ENCODE results near the gene MC3R.

MC3R gene

GRCh38 chr20:56259948-56260347 lies 11.4 kb downstream of the MC3R start:
- CTCF ChIA-PET: no interaction called here

DNA sequence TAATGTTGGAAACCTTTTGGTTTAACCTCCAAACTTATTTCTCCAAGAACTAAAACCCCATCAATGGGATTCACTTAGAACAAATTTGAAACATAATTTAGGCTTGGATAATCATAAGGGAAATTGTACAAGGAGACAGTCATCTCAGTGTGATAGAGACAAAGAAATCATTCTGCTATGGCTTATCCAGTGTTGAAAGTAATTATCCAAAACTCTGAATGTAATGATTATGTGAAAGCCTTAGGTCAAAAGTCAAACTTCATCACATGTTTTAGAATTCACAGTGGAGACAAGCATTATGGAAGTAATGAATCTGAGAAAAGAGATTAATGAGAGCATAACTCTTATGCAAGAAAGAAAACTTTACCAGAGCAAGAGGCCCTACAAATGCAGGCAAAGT lies 20.0 kb downstream of the MC3R start:
- no peak for TF ChIP-seq CTCF (conservative IDR thresholded peaks at IDR 0.05; ENCODE audit: low read depth)
- ChIA-PET POLR2A (ENCODE audit: low non-redundant PET) (no interaction called here), CTCF (no interaction called here)
- no peak for DNase-seq (ENCODE audit: low spot score)
- no peak overlapping the region for H3K27ac ChIP-seq

More at GRCh38 chr20:56259948-56260347, 11.4 kb downstream of the MC3R start:
- peak; percentile 51 for DNase-seq (ENCODE audit: low spot score)
- TF ChIP-seq CTCF (conservative IDR thresholded peaks at IDR 0.05; ENCODE audit: low read depth): no peak
- POLR2A ChIA-PET (ENCODE audit: low non-redundant PET): no interaction called here
- peak overlapping the region; percentile 61 for H3K27ac ChIP-seq

GRCh38 chr20:56271974-56272373 lies 23.4 kb downstream of the MC3R start:
- no peak for DNase-seq (ENCODE audit: low spot score)
- TF ChIP-seq CTCF (conservative IDR thresholded peaks at IDR 0.05; ENCODE audit: low read depth): no peak
- H3K27ac ChIP-seq: no peak overlapping the region
- POLR2A ChIA-PET (ENCODE audit: low non-redundant PET): no interaction called here
- CTCF ChIA-PET: no interaction called here

DNA sequence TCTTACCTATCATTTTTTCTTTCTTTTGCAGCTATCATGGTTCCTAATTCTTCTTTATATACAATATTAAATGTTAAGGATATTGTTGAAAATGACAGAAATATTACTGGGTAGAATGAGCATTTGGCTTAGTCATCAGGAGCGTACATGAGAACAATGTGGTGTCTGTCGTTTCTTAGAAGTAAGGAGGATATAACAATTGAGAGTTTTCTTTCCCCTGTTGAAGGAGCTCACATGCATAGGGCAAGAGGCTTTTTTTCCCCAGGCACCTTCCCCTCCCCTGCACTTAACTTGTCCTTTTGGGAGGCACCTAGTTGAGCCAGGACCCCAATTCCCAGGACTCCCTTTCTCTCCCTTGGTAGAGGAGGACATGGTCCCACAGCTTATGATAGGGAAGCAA lies 25.0 kb downstream of the MC3R start:
- CTCF ChIA-PET: interaction anchor here (1.0 kb wide), 1 partner anchor 31 kb away, joined by 3 read pairs; no protein-coding TSS in a partner anchor
- POLR2A ChIA-PET (ENCODE audit: low non-redundant PET): no interaction called here
- TF ChIP-seq CTCF (conservative IDR thresholded peaks at IDR 0.05; ENCODE audit: low read depth): no peak
- DNase-seq (ENCODE audit: low spot score): no peak
- no peak overlapping the region for H3K27ac ChIP-seq

GRCh38 chr20:56274156-56274555 lies 25.6 kb downstream of the MC3R start:
- DNase-seq (ENCODE audit: low spot score): no peak
- CTCF ChIA-PET: interaction anchor here (1.0 kb wide), 1 partner anchor 30 kb away, joined by 3 read pairs; no protein-coding TSS in a partner anchor
- no peak for TF ChIP-seq CTCF (conservative IDR thresholded peaks at IDR 0.05; ENCODE audit: low read depth)

DNA sequence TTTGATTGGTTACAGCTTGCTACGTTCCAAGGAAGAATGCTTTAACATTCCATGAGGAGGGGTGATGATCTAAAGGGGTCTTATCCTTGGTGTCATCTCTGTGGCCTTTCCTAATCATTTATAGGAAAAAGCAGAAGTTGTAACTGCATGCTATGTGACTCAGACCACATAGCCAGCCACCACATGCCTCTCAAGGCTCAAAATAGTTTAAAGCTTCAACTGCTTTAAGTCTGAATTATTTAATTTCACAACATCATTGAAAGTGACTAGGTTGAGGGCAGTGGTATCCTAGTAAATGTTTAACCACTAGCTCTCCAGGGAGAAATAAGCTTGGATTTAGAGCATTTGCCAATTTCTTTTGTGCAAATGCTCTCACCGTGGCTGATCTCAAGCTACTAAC lies 29.7 kb downstream of the MC3R start:
- no peak for TF ChIP-seq CTCF (conservative IDR thresholded peaks at IDR 0.05; ENCODE audit: low read depth)
- no peak for DNase-seq (ENCODE audit: low spot score)
- H3K27ac ChIP-seq: no peak overlapping the region
- ChIA-PET CTCF (interaction anchor here (0.6 kb wide), 1 partner anchor 26 kb away, joined by 4 read pairs; no protein-coding TSS in a partner anchor), POLR2A (ENCODE audit: low non-redundant PET) (no interaction called here)

More at GRCh38 chr20:56274156-56274555, 25.6 kb downstream of the MC3R start:
- POLR2A ChIA-PET (ENCODE audit: low non-redundant PET): no interaction called here
- no peak overlapping the region for H3K27ac ChIP-seq

All from RWPE1 (cell line).